HEK293 (cell line): ENCODE results near the gene FAM83E.

Experiments
- CTCF ChIA-PET: fragments of 350-600 bp; formaldehyde crosslinking; extraction: SDS; loops from one replicate; lab custom pipeline; 2021; ENCODE audit warnings: antibody characterized with exemption; lab: Yijun Ruan, JAX
- POLR2A ChIA-PET: fragments of 300-600 bp; formaldehyde crosslinking; extraction: SDS; loops from one replicate; lab custom pipeline; 2020; ENCODE audit warnings: antibody characterized with exemption, inconsistent platforms; lab: Yijun Ruan, JAX
- H3K27ac ChIP-seq: fragments of 200-500 bp; sonication (Bioruptor generic); 2 replicates; pipeline ENCODE4 v1.5.1; 2014; ENCODE audit warnings: low read depth, low read length, control low read depth, inconsistent platforms; ENCODE audit errors: extremely low read depth
- H3K36me3 ChIP-seq, 2 experiments: fragments of 200-500 bp in 1 of 2; sonication (Bioruptor generic) in 1 of 2; 1 replicate in 1 of 2; 2 replicates in 1 of 2; pipeline ENCODE4 v1.5.1; 2014 to 2017; ENCODE audit warnings: inconsistent platforms in 2 of 2, low read length in 2 of 2; ENCODE audit not compliant: control insufficient read depth in 2 of 2, insufficient read depth in 1 of 2
- H3K4me1 ChIP-seq: fragments of 200-500 bp; sonication (Bioruptor generic); 2 replicates; pipeline ENCODE4 v1.5.1; 2014; ENCODE audit warnings: mild to moderate bottlenecking, low read length, inconsistent platforms; ENCODE audit not compliant: control insufficient read depth, insufficient read depth
- H3K4me3 ChIP-seq: 2 replicates; pipeline ENCODE4 v1.5.1; 2011; ENCODE audit warnings: low read depth, mild to moderate bottlenecking, control low read depth, low read length, moderate library complexity
- H3K9me3 ChIP-seq: fragments of 200-500 bp; sonication (Bioruptor generic); 2 replicates; pipeline ENCODE4 v1.5.1; 2014; ENCODE audit warnings: low read depth, low read length, inconsistent platforms; ENCODE audit not compliant: control insufficient read depth, insufficient read depth
- IKZF3 ChIP-seq: fragments of 450-650 bp; IDR thresholded peaks from 2 replicates; pipeline ENCODE4 v1.5.0; 2018; ENCODE audit warnings: missing biosample characterization, mild to moderate bottlenecking, missing genetic modification characterization, moderate library complexity
- KLF10 ChIP-seq: fragments of 450-650 bp; IDR thresholded peaks from 2 replicates; pipeline ENCODE4 v1.5.1; 2018; ENCODE audit warnings: missing biosample characterization, mild to moderate bottlenecking, missing genetic modification characterization
- KLF7 ChIP-seq: fragments of 450-650 bp; formaldehyde crosslinking; IDR thresholded peaks from 2 replicates; pipeline ENCODE4 v1.5.1; 2016; ENCODE audit warnings: missing biosample characterization, missing genetic modification characterization, borderline replicate concordance
- OVOL3 ChIP-seq: fragments of 450-650 bp; formaldehyde crosslinking; IDR thresholded peaks from 2 replicates; pipeline ENCODE4 v1.5.1; 2016; ENCODE audit warnings: missing biosample characterization, missing genetic modification characterization
- PATZ1 ChIP-seq: fragments of 450-650 bp; formaldehyde crosslinking; IDR thresholded peaks from 2 replicates; pipeline ENCODE4 v1.5.1; 2016; ENCODE audit warnings: missing biosample characterization, missing genetic modification characterization
- PRDM10 ChIP-seq: fragments of 450-650 bp; formaldehyde crosslinking; IDR thresholded peaks from 2 replicates; pipeline ENCODE4 v1.5.1; 2016; ENCODE audit warnings: missing biosample characterization, missing genetic modification characterization
- SP3 ChIP-seq: fragments of 450-650 bp; formaldehyde crosslinking; IDR thresholded peaks from 2 replicates; pipeline ENCODE4 v1.5.1; 2016; ENCODE audit warnings: missing biosample characterization, missing genetic modification characterization
- SP7 ChIP-seq: fragments of 450-650 bp; formaldehyde crosslinking; IDR thresholded peaks from 2 replicates; pipeline ENCODE4 v1.5.1; 2016; ENCODE audit warnings: missing biosample characterization, missing genetic modification characterization
- TSHZ1 ChIP-seq: fragments of 450-650 bp; formaldehyde crosslinking; IDR thresholded peaks from 2 replicates; pipeline ENCODE4 v1.5.1; 2016; ENCODE audit warnings: missing biosample characterization, missing genetic modification characterization, borderline replicate concordance
- YY1 ChIP-seq: fragments of 450-650 bp; formaldehyde crosslinking; IDR thresholded peaks from 2 replicates; pipeline ENCODE4 v1.5.1; 2018; ENCODE audit warnings: missing biosample characterization, missing genetic modification characterization
- YY2 ChIP-seq: fragments of 450-650 bp; formaldehyde crosslinking; IDR thresholded peaks from 2 replicates; pipeline ENCODE4 v1.5.1; 2016; ENCODE audit warnings: missing biosample characterization, missing genetic modification characterization
- ZBTB20 ChIP-seq: fragments of 450-650 bp; formaldehyde crosslinking; IDR thresholded peaks from 2 replicates; pipeline ENCODE4 v1.5.1; 2016; ENCODE audit warnings: missing biosample characterization, missing genetic modification characterization
- ZEB2 ChIP-seq: fragments of 450-650 bp; formaldehyde crosslinking; IDR thresholded peaks from 2 replicates; pipeline ENCODE4 v1.5.1; 2016; ENCODE audit warnings: missing biosample characterization, missing genetic modification characterization
- ZFHX2 ChIP-seq: fragments of 450-650 bp; formaldehyde crosslinking; conservative IDR thresholded peaks from 2 replicates; pipeline ENCODE4 v1.5.1; 2016; ENCODE audit warnings: missing biosample characterization, missing genetic modification characterization
- ZFP37 ChIP-seq: fragments of 450-650 bp; formaldehyde crosslinking; IDR thresholded peaks from 2 replicates; pipeline ENCODE4 v1.5.1; 2016; ENCODE audit warnings: missing biosample characterization, missing genetic modification characterization
- ZNF223 ChIP-seq: fragments of 450-650 bp; formaldehyde crosslinking; IDR thresholded peaks from 2 replicates; pipeline ENCODE4 v1.5.1; 2016; ENCODE audit warnings: missing biosample characterization, missing genetic modification characterization
- ZNF239 ChIP-seq: fragments of 450-650 bp; formaldehyde crosslinking; IDR thresholded peaks from 2 replicates; pipeline ENCODE4 v1.5.1; 2016; ENCODE audit warnings: missing biosample characterization, missing genetic modification characterization
- ZNF423 ChIP-seq: fragments of 450-650 bp; formaldehyde crosslinking; IDR thresholded peaks from 2 replicates; pipeline ENCODE4 v1.5.1; 2016; ENCODE audit warnings: missing biosample characterization, missing genetic modification characterization
- ZNF449 ChIP-seq: fragments of 450-650 bp; formaldehyde crosslinking; IDR thresholded peaks from 2 replicates; pipeline ENCODE4 v1.5.1; 2017; ENCODE audit warnings: missing biosample characterization, mild to moderate bottlenecking, missing genetic modification characterization, moderate library complexity
- ZNF501 ChIP-seq: fragments of 450-650 bp; formaldehyde crosslinking; IDR thresholded peaks from 2 replicates; pipeline ENCODE4 v1.5.1; 2016; ENCODE audit warnings: missing biosample characterization, missing genetic modification characterization
- ZNF514 ChIP-seq: fragments of 450-650 bp; formaldehyde crosslinking; IDR thresholded peaks from 2 replicates; pipeline ENCODE4 v1.5.1; 2016; ENCODE audit warnings: missing biosample characterization, missing genetic modification characterization
- ZNF704 ChIP-seq: fragments of 450-650 bp; formaldehyde crosslinking; IDR thresholded peaks from 2 replicates; pipeline ENCODE4 v1.5.1; 2016; ENCODE audit warnings: missing biosample characterization, missing genetic modification characterization
- ZSCAN5A ChIP-seq: fragments of 450-650 bp; formaldehyde crosslinking; IDR thresholded peaks from 2 replicates; pipeline ENCODE4 v1.5.1; 2016; ENCODE audit warnings: missing biosample characterization, missing genetic modification characterization

Gene FAM83E

GRCh38 chr19:48614436-48615230 is at the start of gene FAM83E:
FAM83E (minus strand) TSS chr19:48615076; CDS start chr19:48613372, 1,704 bp downstream.
- ChIA-PET POLR2A (interaction anchor here (0.6 to 3.8 kb wide), 9 partner anchors 9 to 31 kb away, joined by 3 to 28 read pairs (median 4); partner anchors contain the start of gene CA11), CTCF (interaction anchor here (0.5 to 0.9 kb wide), 3 partner anchors 20 to 944 kb away, joined by 3 read pairs; no protein-coding TSS in a partner anchor)
- Histone ChIP-seq H3K4me3 (no peak within 1 kb of the TSS), H3K4me1 (peaks cover 27% of the 10 kb centered on the region), H3K27ac (peak within 1 kb of the TSS; percentile 100), H3K9me3 (no peaks in the 10 kb centered on the region), H3K36me3 (peaks cover 14 to 40% of the 10 kb centered on the region in 2 experiments)
- TF ChIP-seq ZBTB20 (tag by site-specific recombination) (peak; percentile 50; the same call in 1 of the 2 replicates), KLF10 (tag by site-specific recombination) (peak; percentile 80), ZEB2 (tag by site-specific recombination) (peak; percentile 86), ZNF501 (peak; percentile 15; the same call in 1 of the 2 replicates), IKZF3 (tag by site-specific recombination) (peak; percentile 88), SP3 (peak; percentile 83), SP7 (peak; percentile 44), ZNF514 (tag by site-specific recombination) (no peak), YY1 (tag by site-specific recombination) (peak; percentile 11; the same call in 1 of the 2 replicates), ZFP37 (tag by site-specific recombination) (peak; percentile 77; the same call in 1 of the 2 replicates), PRDM10 (tag by site-specific recombination) (peak; percentile 54; the same call in 1 of the 2 replicates), OVOL3 (tag by site-specific recombination) (0 out of 2 replicates have a peak, but pooled peaks have one; percentile 34), ZNF704 (tag by site-specific recombination) (no peak), PATZ1 (tag by site-specific recombination) (peak; percentile 94), ZSCAN5A (no peak), YY2 (tag by site-specific recombination) (peak; percentile 46; the same call in 1 of the 2 replicates), ZNF423 (tag by site-specific recombination) (peak; percentile 61; the same call in 1 of the 2 replicates), KLF7 (peak; percentile 85), ZNF449 (tag by site-specific recombination) (peak; percentile 49; the same call in 1 of the 2 replicates), ZFHX2 (tag by site-specific recombination) (peak; percentile 21; the same call in 1 of the 2 replicates), ZNF223 (0 out of 2 replicates have a peak, but pooled peaks have one; percentile 43), ZNF239 (tag by site-specific recombination) (peak; percentile 57; the same call in 1 of the 2 replicates), TSHZ1 (tag by site-specific recombination) (peak; percentile 31; the same call in 1 of the 2 replicates)
